ENCODE results near the gene SERPINH1.
A peak's percentile ranks its signal among the peaks of the same experiment; 100 is the strongest.

SERPINH1 gene

GRCh38 chr11:75562048-75562835, at the start of gene SERPINH1:
Gene SERPINH1, plus strand, starts transcription at chr11:75562253. Its CDS starts 4,097 bp downstream, at chr11:75566350.
- peak; percentile 84 for DNase-seq

GRCh38 chr11:75513250-75513649, 48.8 kb upstream of the SERPINH1 start:
- DNase-seq, result no peak

- DNase-seq, result no peak
Observed at GRCh38 chr11:75514596-75514995, 47.5 kb upstream of the SERPINH1 start.

- no peak for DNase-seq
Observed at GRCh38 chr11:75516140-75516539, 45.9 kb upstream of the SERPINH1 start.

- DNase-seq, result no peak
Observed at GRCh38 chr11:75516886-75517285, 45.2 kb upstream of the SERPINH1 start.

GRCh38 chr11:75518204-75518549, 43.9 kb upstream of the SERPINH1 start:
- DNase-seq, result no peak

GRCh38 chr11:75518771-75519653, 43.0 kb upstream of the SERPINH1 start:
- DNase-seq, result no peak

GRCh38 chr11:75520688-75521087, 41.4 kb upstream of the SERPINH1 start:
- DNase-seq, result no peak

GRCh38 chr11:75522286-75523044, 39.6 kb upstream of the SERPINH1 start:
- DNase-seq, result no peak

GRCh38 chr11:75523189-75523588, 38.9 kb upstream of the SERPINH1 start:
- no peak for DNase-seq

- DNase-seq, result no peak
Observed at GRCh38 chr11:75523811-75524664, 38.0 kb upstream of the SERPINH1 start.

- peak; percentile 69 for DNase-seq
Observed at GRCh38 chr11:75524665-75525432, 37.2 kb upstream of the SERPINH1 start.

- peak; percentile 92 for DNase-seq
Observed at GRCh38 chr11:75525433-75526191, 36.4 kb upstream of the SERPINH1 start, which contains the start of gene GDPD5. Gene GDPD5, minus strand, starts transcription at chr11:75525941. Its CDS starts 48,206 bp downstream, at chr11:75477735.

GRCh38 chr11:75526192-75526541, 35.9 kb upstream of the SERPINH1 start:
- DNase-seq, result no peak

GRCh38 chr11:75527130-75527529, 34.9 kb upstream of the SERPINH1 start:
- DNase-seq, result no peak

- DNase-seq, result no peak
Observed at GRCh38 chr11:75527938-75528735, 33.9 kb upstream of the SERPINH1 start.

- DNase-seq, result no peak
Observed at GRCh38 chr11:75530577-75530976, 31.5 kb upstream of the SERPINH1 start.

GRCh38 chr11:75531325-75531724, 30.7 kb upstream of the SERPINH1 start:
- DNase-seq, result no peak

GRCh38 chr11:75532200-75533048, 29.6 kb upstream of the SERPINH1 start:
- DNase-seq, result peak; percentile 92

Data from activated CD8-positive, alpha-beta memory T cell treated with anti-CD3 and anti-CD28 coated beads, Interleukin-2, amount 50 U/mL, for 48 hours (primary cell).